Suprapubic skin (tissue), 4 donors: Measurements from ENCODE around the gene CWC27. TPM values are rescaled to one million over a fixed set of nuclear protein-coding genes. Genes with fewer than 3 reads are reported as not detected.

Experiments
- DNase-seq, 2 donors: peaks; one replicate each; pipeline ENCODE4 v3.0.0-alpha.2; 2019; ENCODE audit warnings: low spot score in 2 of 2
- H3K27ac ChIP-seq: fragments of 200-600 bp; sonication (generic); one replicate; pipeline ENCODE4 v1.5.1; 2019
- H3K27me3 ChIP-seq: fragments of 200-600 bp; sonication (generic); one replicate; pipeline ENCODE4 v1.5.1; 2019
- H3K36me3 ChIP-seq: fragments of 200-600 bp; sonication (generic); one replicate; pipeline ENCODE4 v1.5.1; 2019
- H3K4me1 ChIP-seq: fragments of 200-600 bp; sonication (generic); one replicate; pipeline ENCODE4 v1.5.1; 2019
- H3K4me3 ChIP-seq: fragments of 200-600 bp; sonication (generic); one replicate; pipeline ENCODE4 v1.5.1; 2019; ENCODE audit warnings: mild to moderate bottlenecking
- H3K9me3 ChIP-seq: fragments of 200-600 bp; sonication (generic); one replicate; pipeline ENCODE4 v1.5.1; 2019
- CTCF ChIP-seq, 2 donors: fragments of 200-600 bp in 1 of 2; fragments of 450-650 bp in 1 of 2; sonication (generic) in 1 of 2; IDR thresholded peaks; one replicate each; pipeline ENCODE4 v1.5.1; 2016 to 2019; ENCODE audit warnings: antibody characterized with exemption in 2 of 2, mild to moderate bottlenecking in 1 of 2, moderate library complexity in 1 of 2
- EP300 ChIP-seq: sonication (generic); formaldehyde crosslinking; IDR thresholded peaks from one replicate; pipeline ENCODE4 v1.6.1; 2017; ENCODE audit warnings: antibody characterized with exemption
- POLR2A ChIP-seq, 2 donors: fragments of 450-650 bp; IDR thresholded peaks; one replicate each; pipeline ENCODE4 v1.6.1; 2017; ENCODE audit warnings: antibody characterized with exemption in 2 of 2, mild to moderate bottlenecking in 2 of 2, moderate library complexity in 2 of 2
- POLR2AphosphoS5 ChIP-seq, 3 donors: sonication (generic); formaldehyde crosslinking; IDR thresholded peaks; one replicate each; pipeline ENCODE4 v1.6.1; 2017; ENCODE audit warnings: antibody characterized with exemption in 3 of 3
- WGBS: methylation state at CpG from one replicate; pipeline ENCODE4 v1.1.5; 2018; 5-methylcytosine and 5-hydroxymethylcytosine counted together
- total RNA-seq, 4 donors: library from RNA; depleted of rRNA; stranded (reverse); fragments of >200 nt; gene quantifications; one replicate each; pipeline ENCODE4 v1.1.0, GENCODE V29; 2016

The CWC27 gene
- total RNA-seq, 4 donors from 2014 or later, result 6.4 to 17.8 (median 13.0) TPM

- no peak for TF ChIP-seq EP300
- no peak for TF ChIP-seq POLR2AphosphoS5 (IDR thresholded peaks at IDR 0.05)
- TF ChIP-seq CTCF (IDR thresholded peaks at IDR 0.05), result no peak
- no peak for TF ChIP-seq POLR2A (IDR thresholded peaks at IDR 0.05)
- H3K9me3 ChIP-seq, result no peaks in the 10 kb centered on the region
- H3K27ac ChIP-seq, result no peak overlapping the region
These were observed 71.2 kb downstream of the CWC27 start for GRCh38 chr5:64839936-64840335.

GRCh38 chr5:64840958-64841357 lies 72.2 kb downstream of the CWC27 start:
- Histone ChIP-seq H3K4me1 (no peaks in the 10 kb centered on the region), H3K4me3 (no peak overlapping the region), H3K9me3 (no peaks in the 10 kb centered on the region), H3K36me3 (peaks cover 2% of the 10 kb centered on the region), H3K27me3 (no peaks in the 10 kb centered on the region), H3K27ac (no peak overlapping the region)
- TF ChIP-seq CTCF (IDR thresholded peaks at IDR 0.05) (no peak), EP300 (no peak), POLR2A (IDR thresholded peaks at IDR 0.05) (no peak), POLR2AphosphoS5 (IDR thresholded peaks at IDR 0.05) (no peak)
- 97% methylated on average over 1 of the region's 1 CpG for WGBS
- DNase-seq, result no peak

More at GRCh38 chr5:64839936-64840335, 71.2 kb downstream of the CWC27 start:
- peaks cover 2% of the 10 kb centered on the region for H3K36me3 ChIP-seq
- DNase-seq, result no peak
- no peak overlapping the region for H3K4me3 ChIP-seq
- H3K4me1 ChIP-seq, result no peaks in the 10 kb centered on the region
- 89% methylated on average over 1 of the region's 1 CpG for WGBS
- no peaks in the 10 kb centered on the region for H3K27me3 ChIP-seq

- Histone ChIP-seq H3K9me3 (no peaks in the 10 kb centered on the region), H3K27ac (no peak overlapping the region), H3K4me3 (no peak overlapping the region), H3K36me3 (no peaks in the 10 kb centered on the region), H3K27me3 (no peaks in the 10 kb centered on the region), H3K4me1 (no peaks in the 10 kb centered on the region)
- WGBS, result 97% methylated on average over 5 of the region's 5 CpGs
- TF ChIP-seq POLR2A (IDR thresholded peaks at IDR 0.05), result no peak
- no peak for TF ChIP-seq EP300
- TF ChIP-seq POLR2AphosphoS5 (IDR thresholded peaks at IDR 0.05), result no peak
- no peak for TF ChIP-seq CTCF (IDR thresholded peaks at IDR 0.05)
- no peak for DNase-seq
These were observed 85.0 kb downstream of the CWC27 start for GRCh38 chr5:64853777-64854176.

- WGBS, result 63% methylated on average over 1 of the region's 1 CpG
- no peak for DNase-seq
- no peaks in the 10 kb centered on the region for H3K36me3 ChIP-seq
These were observed 86.1 kb downstream of the CWC27 start for GRCh38 chr5:64854855-64855254.

GRCh38 chr5:64859881-64860280 lies 91.2 kb downstream of the CWC27 start:
- TF ChIP-seq POLR2A (IDR thresholded peaks at IDR 0.05) (no peak), CTCF (IDR thresholded peaks at IDR 0.05) (no peak), POLR2AphosphoS5 (IDR thresholded peaks at IDR 0.05) (no peak), EP300 (no peak)
- Histone ChIP-seq H3K4me3 (no peak overlapping the region), H3K9me3 (no peaks in the 10 kb centered on the region), H3K27ac (no peak overlapping the region), H3K36me3 (peaks cover 3% of the 10 kb centered on the region), H3K4me1 (no peaks in the 10 kb centered on the region), H3K27me3 (no peaks in the 10 kb centered on the region)
- no peak for DNase-seq

More at GRCh38 chr5:64854855-64855254, 86.1 kb downstream of the CWC27 start:
- H3K4me3 ChIP-seq, result no peak overlapping the region
- H3K27ac ChIP-seq, result no peak overlapping the region
- TF ChIP-seq CTCF (IDR thresholded peaks at IDR 0.05) (no peak), EP300 (no peak), POLR2AphosphoS5 (IDR thresholded peaks at IDR 0.05) (no peak), POLR2A (IDR thresholded peaks at IDR 0.05) (no peak)
- H3K27me3 ChIP-seq, result no peaks in the 10 kb centered on the region
- no peaks in the 10 kb centered on the region for H3K9me3 ChIP-seq
- H3K4me1 ChIP-seq, result no peaks in the 10 kb centered on the region
